Vagina (tissue), 2 donors: ENCODE data around the gene SDCCAG8.
A peak's percentile ranks its signal among the peaks of the same experiment; 100 is the strongest.

Experiments
- POLR2A ChIP-seq, 2 donors: fragments of 450-650 bp; IDR thresholded peaks; one replicate each; pipeline ENCODE4 v1.6.1; 2017; ENCODE audit warnings: antibody characterized with exemption in 2 of 2, mild to moderate bottlenecking in 2 of 2, moderate library complexity in 2 of 2
- POLR2AphosphoS5 ChIP-seq, 2 donors: sonication (generic); formaldehyde crosslinking; IDR thresholded peaks; one replicate each; pipeline ENCODE4 v1.9.0; 2017; ENCODE audit warnings: antibody characterized with exemption in 2 of 2, mild to moderate bottlenecking in 2 of 2, low read depth in 1 of 2; ENCODE audit not compliant: insufficient read depth in 1 of 2
- TF ChIP-seq, protein P1 (sequence below), 3 experiments: fragments of 450-650 bp in 2 of 3; fragments of 200-600 bp in 1 of 3; sonication (generic) in 1 of 3; IDR thresholded peaks; one replicate each; pipeline ENCODE4 v1.5.1; 2017 to 2019; ENCODE audit warnings: antibody characterized with exemption in 3 of 3, mild to moderate bottlenecking in 2 of 3, moderate library complexity in 2 of 3

- TF ChIP-seq, protein P1, sequence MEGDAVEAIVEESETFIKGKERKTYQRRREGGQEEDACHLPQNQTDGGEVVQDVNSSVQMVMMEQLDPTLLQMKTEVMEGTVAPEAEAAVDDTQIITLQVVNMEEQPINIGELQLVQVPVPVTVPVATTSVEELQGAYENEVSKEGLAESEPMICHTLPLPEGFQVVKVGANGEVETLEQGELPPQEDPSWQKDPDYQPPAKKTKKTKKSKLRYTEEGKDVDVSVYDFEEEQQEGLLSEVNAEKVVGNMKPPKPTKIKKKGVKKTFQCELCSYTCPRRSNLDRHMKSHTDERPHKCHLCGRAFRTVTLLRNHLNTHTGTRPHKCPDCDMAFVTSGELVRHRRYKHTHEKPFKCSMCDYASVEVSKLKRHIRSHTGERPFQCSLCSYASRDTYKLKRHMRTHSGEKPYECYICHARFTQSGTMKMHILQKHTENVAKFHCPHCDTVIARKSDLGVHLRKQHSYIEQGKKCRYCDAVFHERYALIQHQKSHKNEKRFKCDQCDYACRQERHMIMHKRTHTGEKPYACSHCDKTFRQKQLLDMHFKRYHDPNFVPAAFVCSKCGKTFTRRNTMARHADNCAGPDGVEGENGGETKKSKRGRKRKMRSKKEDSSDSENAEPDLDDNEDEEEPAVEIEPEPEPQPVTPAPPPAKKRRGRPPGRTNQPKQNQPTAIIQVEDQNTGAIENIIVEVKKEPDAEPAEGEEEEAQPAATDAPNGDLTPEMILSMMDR (IDR thresholded peaks at IDR 0.05), result no peak
- no peak for TF ChIP-seq POLR2A (IDR thresholded peaks at IDR 0.05)
- peak in 1 of 2 donors; percentile 24 for TF ChIP-seq POLR2AphosphoS5 (IDR thresholded peaks at IDR 0.05; ENCODE audit: insufficient read depth in 1 of 2, low read depth in 1 of 2)
These were observed 226.5 kb downstream of the SDCCAG8 start for GRCh38 chr1:243482141-243483022.
